ENCODE data around the gene KRT20. TPM values are rescaled to one million over a fixed set of nuclear protein-coding genes. Genes with fewer than 3 reads are reported as not detected.

Gene KRT20
- total and polyA plus RNA-seq, 2 of the 13 experiments (the other 11 are each of a cell fraction or from before 2014, with no cell fraction given): 0.13 to 0.20 TPM

- no peak for TF ChIP-seq ZNF740 (CRISPR knock-in tag; IDR thresholded peaks at IDR 0.05)
Observed at GRCh38 chr17:40864661-40865390, 20.2 kb downstream of the KRT20 start (continued).

GRCh38 chr17:40862985-40863733 lies 21.9 kb downstream of the KRT20 start:
- H2AFZ ChIP-seq (ENCODE audit: low read length): no peak overlapping the region
- H3K79me2 ChIP-seq (ENCODE audit: insufficient read depth, low read length): no peaks in the 10 kb centered on the region
- ChIA-PET POLR2A (interaction anchor here (1.0 kb wide), 1 partner anchor 44 kb away, joined by 3 read pairs; no protein-coding TSS in a partner anchor), CTCF (ENCODE audit: low intra/inter-chr PET ratio, low total read pairs) (interaction anchor here (1.1 to 1.7 kb wide), 5 partner anchors 46 to 800 kb away, joined by 3 to 7 read pairs (median 4); no protein-coding TSS in a partner anchor)
- no peak overlapping the region for H3K27ac ChIP-seq (ENCODE audit: extremely low read length, insufficient read depth, low read length)
- no peaks in the 10 kb centered on the region for H3K4me1 ChIP-seq (ENCODE audit: insufficient read depth, low read length)
- intact Hi-C loops (cut with micrococcal nuclease; ENCODE audit: unreplicated experiment) (loop anchor here (1.0 to 2.0 kb wide), 2 partner anchors 46 to 466 kb away; no protein-coding TSS in a partner anchor), in situ Hi-C loops (cut with HindIII; ENCODE audit: extremely low pct_ligation_motif_present, low pct_unique_long_range_greater_than_20kb) (no loop called here)
- FAIRE-seq: peak; percentile 32
- peak; percentile 48 for DNase-seq (ENCODE audit: low spot score)
- H3K4me2 ChIP-seq (ENCODE audit: low read depth, low read length): no peak overlapping the region
- no peaks in the 10 kb centered on the region for H3K36me3 ChIP-seq (replicated peaks in 1 of 2; ENCODE audit: control insufficient read depth in 1 of 2, insufficient read depth in 2 of 2, low read length in 2 of 2)
- ATAC-seq: peak; percentile 97
- H3K9ac ChIP-seq (ENCODE audit: insufficient read depth, low read depth, low read length): no peak overlapping the region
- WGBS (ENCODE audit: low lambda C conversion rate): 55% methylated on average over 39 of the region's 39 CpGs
- no peak overlapping the region for H3K4me3 ChIP-seq (replicated peaks in 1 of 3; ENCODE audit: insufficient read depth in 1 of 3, low read depth in 2 of 3, low read length in 3 of 3)
- no peaks in the 10 kb centered on the region; a peak in 1 of 5 replicates for H3K27me3 ChIP-seq (ENCODE audit: control insufficient read depth in 1 of 2, insufficient read depth in 2 of 2, low read length in 2 of 2)
- no TSS peak for BruUV-seq (replicated peaks)
- no peaks in the 10 kb centered on the region for H3K9me3 ChIP-seq (ENCODE audit: low read length)
- no peaks in the 10 kb centered on the region for H4K20me1 ChIP-seq (ENCODE audit: insufficient read depth, low read length)
- no peak for TF ChIP-seq ZNF18 (CRISPR knock-in tag; IDR thresholded peaks at IDR 0.05; ENCODE audit: insufficient replicate concordance)
- no peak for TF ChIP-seq ZNF546 (CRISPR knock-in tag; conservative IDR thresholded peaks at IDR 0.05)
- TF ChIP-seq NFE2 (CRISPR knock-in tag; IDR thresholded peaks at IDR 0.05): no peak
- peak; percentile 96 for TF ChIP-seq XRCC5 (optimal IDR thresholded peaks at IDR 0.05; ENCODE audit: low read length)
- TF ChIP-seq FOXK2 (IDR thresholded peaks at IDR 0.05): no peak
- no peak for TF ChIP-seq SMAD1 (CRISPR knock-in tag; IDR thresholded peaks at IDR 0.05; ENCODE audit: borderline replicate concordance, low read depth)
- no peak for TF ChIP-seq ZNF503 (CRISPR knock-in tag; IDR thresholded peaks at IDR 0.05)
- TF ChIP-seq FOXK1 (CRISPR knock-in tag; IDR thresholded peaks at IDR 0.05; ENCODE audit: borderline replicate concordance, low read depth): peak; percentile 28; the same call in 1 of the 2 replicates
- TF ChIP-seq MBNL3 (CRISPR knock-in tag; conservative IDR thresholded peaks at IDR 0.05): no peak
- peak; percentile 20; the same call in 1 of the 2 replicates for TF ChIP-seq ZNF768 (CRISPR knock-in tag; IDR thresholded peaks at IDR 0.05)
- no peak for TF ChIP-seq MED13 (CRISPR knock-in tag; IDR thresholded peaks at IDR 0.05)
- TF ChIP-seq DR1 (CRISPR knock-in tag; IDR thresholded peaks at IDR 0.05): 0 out of 2 replicates have a peak, but pooled peaks have one; percentile 26
- TF ChIP-seq ZNF180 (CRISPR knock-in tag; IDR thresholded peaks at IDR 0.05; ENCODE audit: borderline replicate concordance, low read depth): no peak
- no peak for TF ChIP-seq NFYB (CRISPR knock-in tag; IDR thresholded peaks at IDR 0.05)
- no peak for TF ChIP-seq SP5 (CRISPR knock-in tag; IDR thresholded peaks at IDR 0.05; ENCODE audit: borderline replicate concordance, low read depth)
- peak; percentile 78; the same call in 1 of the 2 replicates for TF ChIP-seq KDM4B (CRISPR knock-in tag; IDR thresholded peaks at IDR 0.05)
- TF ChIP-seq ZNF772 (CRISPR knock-in tag; IDR thresholded peaks at IDR 0.05): no peak
- TF ChIP-seq NR2F6 (IDR thresholded peaks at IDR 0.05): no peak
- TF ChIP-seq NR2F6 (CRISPR knock-in tag; IDR thresholded peaks at IDR 0.05): no peak

Measured in HepG2 (cell line).